ENCODE results near the gene SLC35B3.
"Not testable (repeated sequence)": the region's sequence is repeated elsewhere in the genome, so short reads cannot be mapped to it uniquely, and the experiment has no call there.

Gene SLC35B3

GRCh38 chr6:8405946-8406345, 29.4 kb downstream of the SLC35B3 start:
- DNase-seq, result not testable (repeated sequence)

GRCh38 chr6:8402546-8402945, 32.8 kb downstream of the SLC35B3 start:
- DNase-seq, result no peak

- no peak for DNase-seq
Observed at GRCh38 chr6:8400663-8401062, 34.7 kb downstream of the SLC35B3 start.

DNA sequence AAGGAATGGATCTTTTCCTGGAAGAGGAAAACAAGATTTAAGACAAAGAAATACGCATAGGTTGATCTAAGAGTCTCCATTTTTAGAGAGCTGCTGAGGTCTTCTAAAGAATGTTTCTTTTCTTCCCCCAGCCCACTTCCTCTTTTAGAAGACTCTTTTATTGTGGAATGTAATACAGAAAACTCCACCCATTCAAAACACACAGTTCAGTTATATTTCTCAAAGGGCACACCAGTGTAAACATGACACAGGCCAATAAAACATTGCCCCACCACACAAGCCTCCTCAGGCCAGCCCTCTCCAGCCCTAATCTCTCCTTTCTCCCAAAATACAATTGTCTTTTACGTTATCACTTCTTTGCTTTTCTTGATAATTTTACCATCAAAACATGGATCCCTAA, 42.8 kb downstream of the SLC35B3 start:
- DNase-seq, result no peak

DNA sequence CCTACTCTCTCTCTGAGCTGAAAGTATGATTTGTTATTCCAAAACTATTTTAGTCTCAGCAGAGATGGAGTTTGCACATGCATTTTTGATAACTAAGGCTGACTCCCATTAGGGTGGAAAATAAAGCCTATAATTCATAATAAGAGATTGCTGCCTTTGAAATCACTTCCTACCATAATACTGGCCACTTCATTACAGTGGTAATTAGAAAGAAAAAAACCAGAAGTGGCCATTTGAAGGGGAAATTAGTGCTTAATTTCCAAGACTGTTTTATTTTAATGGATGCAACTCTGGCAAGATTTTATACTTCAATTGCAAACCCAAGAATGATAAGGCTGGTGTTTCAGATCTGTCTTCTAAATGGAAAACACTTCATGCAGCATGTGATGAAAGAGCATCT, 43.4 kb downstream of the SLC35B3 start:
- peak; percentile 33 for DNase-seq

GRCh38 chr6:8389036-8389818, 46.1 kb downstream of the SLC35B3 start:
- DNase-seq, result peak; percentile 72

DNA sequence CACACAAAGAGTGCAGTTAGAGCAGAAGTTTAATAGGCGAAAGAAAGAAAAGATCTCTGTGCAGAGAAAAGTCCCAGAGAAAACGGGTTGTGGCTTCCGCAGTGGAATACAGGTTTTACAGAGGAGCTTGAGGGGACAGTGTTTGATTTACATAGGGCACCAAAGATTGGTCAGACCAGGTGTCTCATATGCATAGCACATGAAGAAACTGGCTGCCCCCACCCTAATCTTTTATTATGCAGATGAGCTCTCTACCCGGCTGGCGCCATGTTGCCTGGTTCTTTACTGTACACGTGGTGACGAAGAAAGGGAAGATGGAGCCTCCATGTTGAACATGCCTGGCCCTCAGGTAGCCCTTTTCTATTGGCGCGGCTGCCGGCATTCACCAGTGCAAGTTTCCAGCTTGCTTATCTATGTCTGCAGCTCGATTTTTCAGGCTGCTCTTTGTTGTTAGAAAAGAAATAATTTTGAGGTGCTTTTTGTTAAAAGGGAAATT, 47.4 kb downstream of the SLC35B3 start:
- no peak for DNase-seq

- no peak for DNase-seq
Observed at GRCh38 chr6:8383584-8383983, 51.8 kb downstream of the SLC35B3 start.

DNA sequence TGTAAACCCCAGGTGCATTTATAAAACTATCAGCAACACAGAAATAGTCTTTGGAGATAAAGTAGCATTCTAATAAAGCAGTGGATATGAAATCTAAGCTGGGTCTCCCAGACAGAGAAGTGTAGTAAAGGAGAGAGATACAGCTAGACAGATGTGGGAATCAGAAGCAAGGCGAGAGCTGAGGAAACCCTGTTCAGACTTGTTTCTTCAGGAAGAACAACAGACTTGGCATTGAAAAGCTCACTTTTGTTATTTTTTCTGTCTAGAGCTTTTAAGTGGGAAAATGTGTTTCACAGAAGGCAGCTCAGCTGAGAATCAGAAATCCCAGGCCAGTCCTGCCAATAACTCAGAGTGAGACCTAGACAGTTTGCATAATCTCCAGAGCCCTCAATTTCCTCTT, 52.9 kb downstream of the SLC35B3 start:
- DNase-seq, result no peak

DNA sequence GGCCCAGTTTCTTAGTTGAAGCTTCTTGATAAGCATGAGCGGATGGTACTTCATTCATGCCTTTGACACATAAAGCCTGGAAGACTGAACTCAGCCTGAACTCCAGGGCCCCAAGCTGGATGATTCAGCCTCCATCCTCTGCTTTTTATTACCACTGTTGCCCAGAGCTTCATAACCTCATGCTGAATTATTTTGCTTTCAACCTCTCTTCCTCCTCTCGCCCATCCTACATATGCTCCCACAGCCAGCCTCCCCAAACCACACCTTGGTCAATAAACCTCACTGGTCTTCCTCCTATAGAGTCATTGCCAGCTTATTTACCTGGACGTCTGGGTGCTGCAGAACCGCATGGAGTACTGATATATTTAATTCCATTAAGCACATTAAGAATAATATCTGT, 59.4 kb downstream of the SLC35B3 start:
- no peak for DNase-seq

All from NCI-H1105 (cell line).